Activated B cell treated with CpG ODN at 0.5 μM for 24 hours (primary cell): Measurements from ENCODE around the gene CD81. TPM values are rescaled to one million over a fixed set of nuclear protein-coding genes. Genes with fewer than 3 reads are reported as not detected.
A peak's percentile ranks its signal among the peaks of the same experiment; 100 is the strongest.

ENCODE experiments used
- ATAC-seq: fragments of 200-7000 bp; cut with Tn5 transposase; one replicate; pipeline ENCODE4 v1.10.0; 2021; ENCODE audit warnings: low read depth, mild to moderate bottlenecking, moderate library complexity
- CTCF ChIA-PET: fragments of 350-600 bp; sonication (Branson Sonifier 250); formaldehyde crosslinking; loops from one replicate; lab custom pipeline; 2021; ENCODE audit warnings: antibody characterized with exemption; lab: Charles Lee
- POLR2A ChIA-PET: fragments of 350-600 bp; sonication (Branson Sonifier 250); formaldehyde crosslinking; loops from one replicate; lab custom pipeline; 2021; ENCODE audit warnings: antibody characterized with exemption; lab: Charles Lee
- DNase-seq: peaks from one replicate; pipeline ENCODE4 v3.0.0; 2022
- H3K27ac Mint-ChIP-seq: one replicate; pipeline ENCODE4 v1.8.0; 2020; ENCODE audit warnings: mixed read lengths
- H3K27me3 Mint-ChIP-seq: one replicate; pipeline ENCODE4 v1.8.0; 2021; ENCODE audit warnings: mixed read lengths
- H3K36me3 Mint-ChIP-seq: one replicate; pipeline ENCODE4 v1.8.0; 2021; ENCODE audit warnings: low read depth, mixed read lengths
- H3K4me1 Mint-ChIP-seq: one replicate; pipeline ENCODE4 v1.8.0; 2021; ENCODE audit warnings: mixed read lengths
- H3K4me3 Mint-ChIP-seq: one replicate; pipeline ENCODE4 v1.8.0; 2020; ENCODE audit warnings: mild to moderate bottlenecking, mixed read lengths
- H3K9me3 Mint-ChIP-seq: one replicate; pipeline ENCODE4 v1.8.0; 2020; ENCODE audit warnings: mixed read lengths
- intact Hi-C: fragments of 100-400 bp; cut with micrococcal nuclease; formaldehyde crosslinking; loops from one replicate; pipeline ENCODE4 v1.15.1; 2024
- total RNA-seq: library from RNA; stranded (reverse); gene quantifications from 2 replicates; pipeline ENCODE4 v1.2.3, GENCODE V29; 2022
- TF ChIP-seq, protein P1 (sequence below): fragments of 200-600 bp; IDR thresholded peaks from one replicate; pipeline ENCODE4 v1.8.0; 2022; ENCODE audit warnings: antibody characterized with exemption, mild to moderate bottlenecking

CD81 gene
- total RNA-seq, 1 donor from 2014 or later: 132 TPM

DNA sequence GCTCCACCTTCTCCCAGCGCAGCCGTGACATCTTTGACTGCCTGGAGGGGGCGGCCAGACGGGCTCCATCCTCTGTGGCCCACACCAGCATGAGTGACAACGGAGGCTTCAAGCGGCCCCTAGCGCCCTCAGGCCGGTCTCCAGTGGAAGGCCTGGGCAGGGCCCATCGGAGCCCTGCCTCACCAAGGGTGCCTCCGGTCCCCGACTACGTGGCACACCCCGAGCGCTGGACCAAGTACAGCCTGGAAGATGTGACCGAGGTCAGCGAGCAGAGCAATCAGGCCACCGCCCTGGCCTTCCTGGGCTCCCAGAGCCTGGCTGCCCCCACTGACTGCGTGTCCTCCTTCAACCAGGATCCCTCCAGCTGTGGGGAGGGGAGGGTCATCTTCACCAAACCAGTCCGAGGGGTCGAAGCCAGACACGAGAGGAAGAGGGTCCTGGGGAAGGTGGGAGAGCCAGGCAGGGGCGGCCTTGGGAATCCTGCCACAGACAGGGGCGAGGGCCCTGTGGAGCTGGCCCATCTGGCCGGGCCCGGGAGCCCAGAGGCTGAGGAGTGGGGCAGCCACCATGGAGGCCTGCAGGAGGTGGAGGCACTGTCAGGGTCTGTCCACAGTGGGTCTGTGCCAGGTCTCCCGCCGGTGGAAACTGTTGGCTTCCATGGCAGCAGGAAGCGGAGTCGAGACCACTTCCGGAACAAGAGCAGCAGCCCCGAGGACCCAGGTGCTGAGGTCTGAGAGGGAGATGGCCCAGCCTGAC lies 26.0 kb downstream of the CD81 start:
- ChIA-PET POLR2A (interaction anchor here (5.4 to 5.6 kb wide), 2 partner anchors 19 to 26 kb away, joined by 64 to 91 read pairs; partner anchors contain the start of gene CD81), CTCF (no interaction called here)
- Mint-ChIP-seq H3K27me3 (no peaks in the 10 kb centered on the region), H3K36me3 (peaks cover 29% of the 10 kb centered on the region), H3K9me3 (no peaks in the 10 kb centered on the region), H3K4me3 (peak overlapping the region; percentile 88), H3K4me1 (peaks cover 20% of the 10 kb centered on the region), H3K27ac (no peak overlapping the region)
- DNase-seq (no peak), ATAC-seq (no peak)
- intact Hi-C loops: loop anchor here (5.0 kb wide), 1 partner anchor 1394 kb away; the partner anchor contains the start of gene NUP98
- TF ChIP-seq, protein P1, sequence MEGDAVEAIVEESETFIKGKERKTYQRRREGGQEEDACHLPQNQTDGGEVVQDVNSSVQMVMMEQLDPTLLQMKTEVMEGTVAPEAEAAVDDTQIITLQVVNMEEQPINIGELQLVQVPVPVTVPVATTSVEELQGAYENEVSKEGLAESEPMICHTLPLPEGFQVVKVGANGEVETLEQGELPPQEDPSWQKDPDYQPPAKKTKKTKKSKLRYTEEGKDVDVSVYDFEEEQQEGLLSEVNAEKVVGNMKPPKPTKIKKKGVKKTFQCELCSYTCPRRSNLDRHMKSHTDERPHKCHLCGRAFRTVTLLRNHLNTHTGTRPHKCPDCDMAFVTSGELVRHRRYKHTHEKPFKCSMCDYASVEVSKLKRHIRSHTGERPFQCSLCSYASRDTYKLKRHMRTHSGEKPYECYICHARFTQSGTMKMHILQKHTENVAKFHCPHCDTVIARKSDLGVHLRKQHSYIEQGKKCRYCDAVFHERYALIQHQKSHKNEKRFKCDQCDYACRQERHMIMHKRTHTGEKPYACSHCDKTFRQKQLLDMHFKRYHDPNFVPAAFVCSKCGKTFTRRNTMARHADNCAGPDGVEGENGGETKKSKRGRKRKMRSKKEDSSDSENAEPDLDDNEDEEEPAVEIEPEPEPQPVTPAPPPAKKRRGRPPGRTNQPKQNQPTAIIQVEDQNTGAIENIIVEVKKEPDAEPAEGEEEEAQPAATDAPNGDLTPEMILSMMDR: no peak

DNA sequence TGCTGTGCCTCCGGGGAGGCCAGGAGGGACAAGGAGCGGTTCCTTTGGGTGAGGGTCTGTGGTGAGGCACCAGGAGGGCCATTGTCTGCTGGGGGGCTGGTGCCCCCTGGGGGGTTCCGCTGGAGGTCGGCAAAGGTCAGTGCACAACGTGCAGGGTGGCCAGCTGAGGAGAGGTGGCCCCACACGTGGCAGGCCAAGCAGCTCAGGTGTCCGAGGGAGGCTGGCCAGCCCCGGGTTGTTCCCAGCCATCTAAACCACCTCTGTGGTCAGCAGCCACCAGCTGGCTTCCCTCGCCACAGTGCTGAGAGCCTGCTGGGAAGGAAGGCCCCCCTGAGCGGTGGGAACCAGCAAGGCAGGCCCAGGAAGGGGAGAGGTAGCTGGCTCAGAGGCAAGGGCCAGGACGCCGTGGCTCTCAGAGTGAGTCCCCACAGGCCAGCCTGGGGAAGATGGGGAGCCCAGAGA lies 27.7 kb downstream of the CD81 start:
- H3K36me3 Mint-ChIP-seq: peaks cover 28% of the 10 kb centered on the region
- no peaks in the 10 kb centered on the region for H3K27me3 Mint-ChIP-seq
- DNase-seq: no peak
- no peak overlapping the region for H3K4me3 Mint-ChIP-seq
- no peak overlapping the region for H3K27ac Mint-ChIP-seq
- no peak for ATAC-seq
- no peaks in the 10 kb centered on the region for H3K9me3 Mint-ChIP-seq
- TF ChIP-seq, protein P1: no peak
- intact Hi-C loops: loop anchor here (5.0 kb wide), 1 partner anchor 1393 kb away; the partner anchor contains the start of gene NUP98
- ChIA-PET CTCF (no interaction called here), POLR2A (interaction anchor here (5.6 kb wide), 1 partner anchor 28 kb away, joined by 64 read pairs; the partner anchor contains the start of gene CD81)
- H3K4me1 Mint-ChIP-seq: peaks cover 17% of the 10 kb centered on the region

DNA sequence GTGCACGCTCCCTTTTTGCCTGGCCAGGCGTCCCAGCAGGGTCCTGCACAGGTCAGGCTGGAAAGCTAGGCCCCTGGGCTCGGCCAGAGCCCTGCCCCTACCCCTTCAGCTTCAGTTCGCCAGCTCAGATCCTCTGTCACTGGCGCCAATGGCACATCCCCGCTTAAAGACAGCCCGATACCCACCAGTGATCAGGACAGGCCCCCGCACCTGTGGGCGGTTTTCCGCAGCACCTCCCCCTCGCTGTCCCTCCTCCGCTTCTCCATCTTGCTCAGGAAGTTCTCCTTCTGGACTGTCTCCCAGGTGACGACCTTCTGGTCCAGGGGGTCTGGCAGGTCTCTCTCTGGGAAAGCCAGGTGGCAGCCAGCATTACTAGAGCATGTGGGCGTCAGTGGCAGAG lies 29.3 kb downstream of the CD81 start:
- Mint-ChIP-seq H3K9me3 (no peaks in the 10 kb centered on the region), H3K36me3 (peaks cover 21% of the 10 kb centered on the region), H3K4me3 (peak overlapping the region; percentile 20), H3K27me3 (no peaks in the 10 kb centered on the region), H3K27ac (no peak overlapping the region), H3K4me1 (peaks cover 11% of the 10 kb centered on the region)
- intact Hi-C loops: no loop called here
- ChIA-PET POLR2A (no interaction called here), CTCF (no interaction called here)
- no peak for DNase-seq
- no peak for ATAC-seq
- TF ChIP-seq, protein P1: no peak

DNA sequence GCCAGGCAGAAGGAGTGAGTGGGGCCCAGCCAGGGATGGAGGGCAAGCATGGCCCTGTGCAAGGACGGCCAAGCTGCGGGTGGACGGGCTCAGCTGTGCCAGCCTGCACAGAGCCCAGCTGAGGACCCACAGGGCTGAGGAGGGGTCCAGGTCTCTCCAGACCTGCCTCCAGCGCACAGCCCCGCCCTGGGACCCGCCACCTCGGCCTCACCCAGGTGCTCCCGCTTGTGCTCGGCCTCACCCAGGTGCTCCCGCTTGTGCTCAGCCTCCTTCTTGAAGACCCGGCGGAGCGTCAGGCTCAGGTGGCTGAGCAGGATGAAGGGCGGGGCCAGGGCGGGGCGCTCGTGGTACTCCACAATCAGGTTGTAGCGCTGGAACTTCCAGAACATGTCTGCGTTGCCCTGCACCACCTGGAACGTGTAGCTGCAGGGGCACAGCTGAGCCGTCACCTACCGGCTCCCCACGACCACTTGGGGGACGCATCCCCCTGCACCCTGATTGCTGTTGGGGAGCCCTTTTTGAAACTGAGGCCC lies 29.8 kb downstream of the CD81 start:
- Mint-ChIP-seq H3K36me3 (peaks cover 21% of the 10 kb centered on the region), H3K9me3 (no peaks in the 10 kb centered on the region), H3K4me1 (peaks cover 7% of the 10 kb centered on the region), H3K27ac (no peak overlapping the region), H3K4me3 (no peak overlapping the region), H3K27me3 (no peaks in the 10 kb centered on the region)
- TF ChIP-seq, protein P1: no peak
- CTCF ChIA-PET: no interaction called here
- no peak for DNase-seq
- ATAC-seq: no peak
- intact Hi-C loops: no loop called here
- POLR2A ChIA-PET: no interaction called here

DNA sequence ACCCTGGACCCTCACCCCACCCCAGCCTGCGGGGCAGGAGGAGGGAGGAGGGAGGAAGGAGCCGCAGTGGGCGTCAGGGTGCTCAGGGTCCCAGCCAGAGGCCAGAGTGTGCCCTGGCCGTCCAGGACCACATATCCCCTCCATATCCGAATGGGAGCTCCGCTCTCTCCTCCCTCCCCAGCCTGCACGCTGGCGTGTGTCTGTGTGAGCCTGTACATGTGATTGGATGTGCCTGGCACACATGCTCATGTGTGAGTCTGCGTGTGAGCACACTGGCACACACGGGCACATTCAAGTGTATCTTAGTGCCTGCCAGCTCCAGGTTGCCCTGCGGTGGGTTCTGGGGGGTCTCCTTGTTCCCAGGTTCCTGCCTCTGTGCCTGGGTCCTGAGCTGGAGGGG lies 31.6 kb downstream of the CD81 start:
- H3K27ac Mint-ChIP-seq: no peak overlapping the region

More for the DNA sequence above, 31.6 kb downstream of the CD81 start:
- no peaks in the 10 kb centered on the region for H3K9me3 Mint-ChIP-seq
- peaks cover 9% of the 10 kb centered on the region for H3K36me3 Mint-ChIP-seq
- POLR2A ChIA-PET: interaction anchor here (1.4 kb wide), 1 partner anchor 32 kb away, joined by 3 read pairs; the partner anchor contains the start of gene CD81
- H3K27me3 Mint-ChIP-seq: no peaks in the 10 kb centered on the region
- ATAC-seq: no peak
- intact Hi-C loops: no loop called here
- CTCF ChIA-PET: interaction anchor here (1.1 to 2.3 kb wide), 2 partner anchors 12 to 109 kb away, joined by 3 to 7 read pairs; no protein-coding TSS in a partner anchor
- TF ChIP-seq, protein P1: no peak
- no peaks in the 10 kb centered on the region for H3K4me1 Mint-ChIP-seq
- DNase-seq: no peak
- H3K4me3 Mint-ChIP-seq: no peak overlapping the region
